Measurements from ENCODE around the gene NAMPT.

- TF ChIP-seq POLR2AphosphoS2 (conservative IDR thresholded peaks at IDR 0.05; ENCODE audit: low read length) (peak; percentile 91), POLR2A (IDR thresholded peaks at IDR 0.05; ENCODE audit: low read length) (no peak), BCL3 (IDR thresholded peaks at IDR 0.05) (no peak), CTCF (IDR thresholded peaks at IDR 0.05) (no peak), ELK1 (IDR thresholded peaks at IDR 0.05; ENCODE audit: low read depth, low read length) (no peak), USF2 (IDR thresholded peaks at IDR 0.05) (no peak), MYC (IDR thresholded peaks at IDR 0.05; ENCODE audit: borderline replicate concordance, low read length) (no peak), E2F6 (IDR thresholded peaks at IDR 0.05; ENCODE audit: borderline replicate concordance, low read depth) (no peak)
These were observed 30.2 kb downstream of the NAMPT start for GRCh38 chr7:106254525-106255116.

All from A549 (cell line).